Measurements from ENCODE around the gene RREB1. TPM values are rescaled to one million over a fixed set of nuclear protein-coding genes. Genes with fewer than 3 reads are reported as not detected.
A peak's percentile ranks its signal among the peaks of the same experiment; 100 is the strongest.

RREB1 gene
- total and polyA plus RNA-seq, 12 donors: 8.0 to 79.5 (median 48.7) TPM

DNA sequence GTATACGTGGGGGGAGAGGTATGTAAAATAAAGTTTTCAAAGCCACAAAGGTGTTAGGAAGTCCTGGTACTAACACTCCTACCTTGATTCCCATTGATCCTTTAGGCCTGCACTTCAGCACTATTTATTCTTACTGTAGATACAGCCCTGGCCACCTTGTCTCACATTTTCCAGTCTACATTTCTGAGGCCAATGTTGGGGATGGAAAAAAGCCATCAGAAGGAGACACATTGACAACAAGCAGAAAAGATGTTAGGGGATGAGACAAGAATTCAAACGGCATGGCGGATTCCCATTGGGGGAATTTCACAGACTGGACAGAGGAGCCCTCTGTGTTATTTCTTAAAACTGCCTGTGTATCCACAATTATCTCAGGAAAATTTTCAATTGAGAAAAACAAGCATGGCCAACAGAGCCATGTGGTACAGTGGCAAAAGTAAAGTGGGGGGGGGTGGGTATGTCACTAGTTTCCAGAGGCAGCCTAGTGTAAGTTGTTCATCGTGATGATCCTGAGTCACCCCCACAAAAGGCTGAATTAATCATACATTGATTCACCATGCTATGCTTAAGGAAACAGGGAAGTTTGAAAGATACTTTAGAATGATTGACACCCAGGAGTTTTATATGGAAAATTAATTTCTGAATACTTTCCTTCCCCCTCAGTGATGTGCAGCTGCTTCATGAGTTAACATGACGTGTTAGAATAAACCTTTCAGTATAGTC is 40.5 kb downstream of the RREB1 start:
- Histone ChIP-seq H3K27ac (peak overlapping the region in 2 of 5 donors; percentile 18 to 73), H3K9me3 (replicated peaks in 1 of 3) (no peaks in the 10 kb centered on the region), H3K27me3 (no peaks in the 10 kb centered on the region), H3K36me3 (replicated peaks in 1 of 2) (no peaks in the 10 kb centered on the region), H3K4me3 (no peak overlapping the region), H3K4me1 (replicated peaks in 1 of 2) (peaks cover 49 to 78% of the 10 kb centered on the region in 2 donors)
- intact Hi-C loops (cut with DNase I): no loop called here
- 73 to 83% (median 78%) methylated on average over 5 of the region's 5 CpGs for WGBS, 4 donors
- TF ChIP-seq, protein P1, sequence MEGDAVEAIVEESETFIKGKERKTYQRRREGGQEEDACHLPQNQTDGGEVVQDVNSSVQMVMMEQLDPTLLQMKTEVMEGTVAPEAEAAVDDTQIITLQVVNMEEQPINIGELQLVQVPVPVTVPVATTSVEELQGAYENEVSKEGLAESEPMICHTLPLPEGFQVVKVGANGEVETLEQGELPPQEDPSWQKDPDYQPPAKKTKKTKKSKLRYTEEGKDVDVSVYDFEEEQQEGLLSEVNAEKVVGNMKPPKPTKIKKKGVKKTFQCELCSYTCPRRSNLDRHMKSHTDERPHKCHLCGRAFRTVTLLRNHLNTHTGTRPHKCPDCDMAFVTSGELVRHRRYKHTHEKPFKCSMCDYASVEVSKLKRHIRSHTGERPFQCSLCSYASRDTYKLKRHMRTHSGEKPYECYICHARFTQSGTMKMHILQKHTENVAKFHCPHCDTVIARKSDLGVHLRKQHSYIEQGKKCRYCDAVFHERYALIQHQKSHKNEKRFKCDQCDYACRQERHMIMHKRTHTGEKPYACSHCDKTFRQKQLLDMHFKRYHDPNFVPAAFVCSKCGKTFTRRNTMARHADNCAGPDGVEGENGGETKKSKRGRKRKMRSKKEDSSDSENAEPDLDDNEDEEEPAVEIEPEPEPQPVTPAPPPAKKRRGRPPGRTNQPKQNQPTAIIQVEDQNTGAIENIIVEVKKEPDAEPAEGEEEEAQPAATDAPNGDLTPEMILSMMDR (IDR thresholded peaks at IDR 0.05): no peak
- TF ChIP-seq POLR2A (IDR thresholded peaks at IDR 0.05): no peak
- DNase-seq: peak in 1 of 7 donors; percentile 43

- intact Hi-C loops (cut with DNase I): no loop called here
- Histone ChIP-seq H3K4me3 (no peak overlapping the region), H3K27me3 (no peaks in the 10 kb centered on the region), H3K27ac (peak overlapping the region in 2 of 5 donors; percentile 15 to 50), H3K4me1 (replicated peaks in 1 of 2) (peaks cover 35 to 64% of the 10 kb centered on the region in 2 donors), H3K9me3 (replicated peaks in 1 of 3) (no peaks in the 10 kb centered on the region), H3K36me3 (replicated peaks in 1 of 2) (no peaks in the 10 kb centered on the region)
- 67 to 87% (median 70%) methylated on average over 14 of the region's 14 CpGs for whole genome bisulfite sequencing, 4 donors
- no peak for DNase-seq
- TF ChIP-seq, protein P1 (IDR thresholded peaks at IDR 0.05): no peak
- TF ChIP-seq POLR2A (IDR thresholded peaks at IDR 0.05): no peak
Measured at GRCh38 chr6:7150381-7151064, 42.8 kb downstream of the RREB1 start.

- H3K4me1 ChIP-seq (replicated peaks in 1 of 2): peaks cover 36 to 64% of the 10 kb centered on the region in 2 donors
Measured at GRCh38 chr6:7151381-7151780, 43.6 kb downstream of the RREB1 start.

GRCh38 chr6:7152462-7152861 is 44.7 kb downstream of the RREB1 start:
- Histone ChIP-seq H3K4me3 (no peak overlapping the region), H3K36me3 (replicated peaks in 1 of 2) (no peaks in the 10 kb centered on the region), H3K27me3 (no peaks in the 10 kb centered on the region), H3K4me1 (replicated peaks in 1 of 2) (peaks cover 26 to 64% of the 10 kb centered on the region in 2 donors), H3K27ac (no peak overlapping the region), H3K9me3 (replicated peaks in 1 of 3) (no peaks in the 10 kb centered on the region)
- intact Hi-C loops (cut with DNase I): no loop called here
- DNase-seq: no peak
- no peak for TF ChIP-seq POLR2A (IDR thresholded peaks at IDR 0.05)
- TF ChIP-seq, protein P1 (IDR thresholded peaks at IDR 0.05): no peak

More at GRCh38 chr6:7151381-7151780, 43.6 kb downstream of the RREB1 start:
- Histone ChIP-seq H3K4me3 (no peak overlapping the region), H3K36me3 (replicated peaks in 1 of 2) (no peaks in the 10 kb centered on the region), H3K27ac (peak overlapping the region in 2 of 5 donors; percentile 28 to 50), H3K27me3 (no peaks in the 10 kb centered on the region), H3K9me3 (replicated peaks in 1 of 3) (no peaks in the 10 kb centered on the region)
- TF ChIP-seq POLR2A (IDR thresholded peaks at IDR 0.05): no peak
- TF ChIP-seq, protein P1 (IDR thresholded peaks at IDR 0.05): no peak
- intact Hi-C loops (cut with DNase I): no loop called here
- DNase-seq: peak in 1 of 7 donors; percentile 46
- WGBS, 4 donors: 41 to 73% (median 71%) methylated on average over 2 of the region's 2 CpGs; no CpG with 5 or more reads in 1 of the 4 donors

Data from adrenal gland (tissue), 12 donors.